SK-N-SH treated with all-trans-retinoic acid at 6 μM for 48 hours (cell line): ENCODE measurements around the gene PARP6.

Source experiments
- ARNTL ChIP-seq: fragments of 450-650 bp; formaldehyde crosslinking; IDR thresholded peaks from 2 replicates; pipeline ENCODE4 v1.5.0; 2020; ENCODE audit warnings: low read depth, mild to moderate bottlenecking, moderate library complexity, borderline replicate concordance
- PATZ1 ChIP-seq: fragments of 250-450 bp; sonication (Bioruptor Pico); IDR thresholded peaks from 2 replicates; pipeline ENCODE4 v1.8.0; 2020; ENCODE audit warnings: mild to moderate bottlenecking, moderate library complexity, borderline replicate concordance
- RARB ChIP-seq: fragments of 250-450 bp; sonication (Bioruptor Pico); IDR thresholded peaks from 2 replicates; pipeline ENCODE4 v1.8.0; 2021; ENCODE audit warnings: mild to moderate bottlenecking, moderate library complexity
- TCF4 ChIP-seq: fragments of 250-450 bp; sonication (Bioruptor Pico); IDR thresholded peaks from 2 replicates; pipeline ENCODE4 v1.8.0; 2021; ENCODE audit warnings: mild to moderate bottlenecking, moderate library complexity, borderline replicate concordance
- TOX ChIP-seq: fragments of 250-450 bp; sonication (Bioruptor Pico); IDR thresholded peaks from 2 replicates; pipeline ENCODE4 v1.8.0; 2021; ENCODE audit warnings: mild to moderate bottlenecking, moderate library complexity, borderline replicate concordance
- ZFP3 ChIP-seq: fragments of 250-450 bp; sonication (Bioruptor Pico); IDR thresholded peaks from 2 replicates; pipeline ENCODE4 v1.5.0; 2020; ENCODE audit warnings: mild to moderate bottlenecking, moderate library complexity
- ZNF565 ChIP-seq: fragments of 450-650 bp; formaldehyde crosslinking; conservative IDR thresholded peaks from 2 replicates; pipeline ENCODE4 v1.5.0; 2020; ENCODE audit warnings: low read depth, mild to moderate bottlenecking, moderate library complexity
- ZNF70 ChIP-seq: fragments of 450-650 bp; formaldehyde crosslinking; IDR thresholded peaks from 2 replicates; pipeline ENCODE4 v1.5.0; 2020; ENCODE audit warnings: mild to moderate bottlenecking, moderate library complexity

GRCh38 chr15:72233769-72234168, 38.6 kb downstream of the PARP6 start:
- TF ChIP-seq RARB (no peak), TCF4 (CRISPR knock-in tag) (no peak), PATZ1 (CRISPR knock-in tag) (no peak), TOX (no peak), ZNF565 (no peak), ZFP3 (no peak), ZNF70 (CRISPR knock-in tag) (no peak), ARNTL (CRISPR knock-in tag) (no peak)
